Keratinocyte (primary cell): ENCODE data around the gene CTIF. TPM values are rescaled to one million over a fixed set of nuclear protein-coding genes. Genes with fewer than 3 reads are reported as not detected.

Experiments used
- DNase-seq: peaks from one replicate; pipeline ENCODE4 v3.0.0-alpha.2; 2011; ENCODE audit warnings: low read depth, missing footprints, low spot score
- FAIRE-seq: peaks from 2 replicates; lab custom pipeline; 2011; peaks lifted over from hg19 to GRCh38; lab: Jason Lieb, UNC
- H2AFZ ChIP-seq: 2 replicates; pipeline ENCODE4 v1.6.0; 2012; ENCODE audit warnings: low read length, control low read depth, inconsistent platforms; ENCODE audit not compliant: control insufficient read depth
- H3K27ac ChIP-seq: 2 replicates; pipeline ENCODE4 v1.5.1; 2011; ENCODE audit warnings: low read length; ENCODE audit not compliant: control insufficient read depth, insufficient read depth
- H3K27me3 ChIP-seq: 3 replicates; pipeline ENCODE4 v1.6.0; 2011; ENCODE audit warnings: low read length; ENCODE audit not compliant: control insufficient read depth, insufficient read depth; ENCODE audit errors: extremely low read depth
- H3K36me3 ChIP-seq, 2 experiments: 2 replicates in 1 of 2; 3 replicates in 1 of 2; pipeline ENCODE4 v1.5.1; 2011; ENCODE audit warnings: low read length in 2 of 2, mild to moderate bottlenecking in 1 of 2; ENCODE audit not compliant: control insufficient read depth in 2 of 2, insufficient read depth in 2 of 2; ENCODE audit errors: extremely low read depth in 1 of 2
- H3K4me1 ChIP-seq: 3 replicates; pipeline ENCODE4 v1.5.1; 2011; ENCODE audit warnings: low read length; ENCODE audit not compliant: control insufficient read depth, insufficient read depth; ENCODE audit errors: extremely low read depth
- H3K4me2 ChIP-seq: 3 replicates; pipeline ENCODE4 v1.6.0; 2011; ENCODE audit warnings: low read depth, low read length; ENCODE audit not compliant: control insufficient read depth, insufficient read depth; ENCODE audit errors: extremely low read depth
- H3K4me3 ChIP-seq, 3 experiments: fragments of 200-600 bp in 1 of 3; sonication (generic) in 1 of 3; 2 replicates in 2 of 3; 3 replicates in 1 of 3; pipeline ENCODE4 v1.5.1; 2011 to 2016; ENCODE audit warnings: low read length in 3 of 3, mild to moderate bottlenecking in 3 of 3, control low read depth in 2 of 3, inconsistent platforms in 1 of 3, low read depth in 1 of 3, mixed read lengths in 1 of 3, mixed run types in 1 of 3, moderate library complexity in 1 of 3; ENCODE audit not compliant: control insufficient read depth in 2 of 3, insufficient read depth in 2 of 3; ENCODE audit errors: extremely low read depth in 1 of 3
- H3K79me2 ChIP-seq: 2 replicates; pipeline ENCODE4 v1.6.0; 2012; ENCODE audit warnings: low read length; ENCODE audit not compliant: control insufficient read depth, insufficient read depth
- H3K9ac ChIP-seq: 3 replicates; pipeline ENCODE4 v1.6.0; 2011; ENCODE audit warnings: low read length; ENCODE audit not compliant: control insufficient read depth, insufficient read depth; ENCODE audit errors: extremely low read depth
- H3K9me1 ChIP-seq: 3 replicates; pipeline ENCODE4 v1.6.0; 2011; ENCODE audit warnings: low read length; ENCODE audit not compliant: control insufficient read depth, insufficient read depth; ENCODE audit errors: extremely low read depth
- H3K9me3 ChIP-seq: 2 replicates; pipeline ENCODE4 v1.5.1; 2012; ENCODE audit warnings: low read depth, low read length; ENCODE audit not compliant: control insufficient read depth
- H4K20me1 ChIP-seq: 3 replicates; pipeline ENCODE4 v1.6.0; 2011; ENCODE audit warnings: low read length; ENCODE audit not compliant: control insufficient read depth, insufficient read depth; ENCODE audit errors: extremely low read depth
- EZH2 ChIP-seq: IDR thresholded peaks from one replicate; pipeline ENCODE4 v1.6.1; 2012; ENCODE audit warnings: inconsistent platforms, mild to moderate bottlenecking, low read length, moderate library complexity
- dilution Hi-C: fragments of 300-500 bp; cut with MboI; formaldehyde crosslinking; loops from one replicate; pipeline ENCODE4 v1.7.0; 2020; ENCODE audit warnings: low sequenced_read_pairs; ENCODE audit not compliant: extremely low pct_ligation_motif_present
- polyA plus RNA-seq, 5 experiments: library from polyadenylated mRNA; depleted of rRNA in 3 of 5; stranded (reverse) in 3 of 5; stranded (forward) in 1 of 5; unstranded in 1 of 5; fragments of >200 nt; gene quantifications; 1 replicate in 1 of 5; 2 replicates in 3 of 5; 3 replicates in 1 of 5; pipeline versions ENCODE4 v1.2.1 to v1.2.3, GENCODE V29; 2011 to 2012; ENCODE audit warnings: missing spikeins in 2 of 5, low read depth in 1 of 5, low replicate concordance in 1 of 5
- TF ChIP-seq, protein P1 (sequence below), 3 experiments: IDR thresholded peaks in 1 of 3; conservative IDR thresholded peaks in 1 of 3; optimal IDR thresholded peaks in 1 of 3; 2 replicates in 2 of 3; 3 replicates in 1 of 3; pipeline versions ENCODE3 to v1.5.1; 2011; ENCODE audit warnings: low read length in 3 of 3, mild to moderate bottlenecking in 3 of 3, moderate library complexity in 2 of 3, control low read depth in 1 of 3, inconsistent platforms in 1 of 3; ENCODE audit not compliant: insufficient read depth in 2 of 3; ENCODE audit errors: extremely low read depth in 1 of 3

CTIF gene
- polyA plus RNA-seq, 1 donor (not counting 4 experiments of a cell fraction or from before 2014, with no cell fraction given): 15.0 TPM

GRCh38 chr18:48569915-48570264 lies 31.1 kb downstream of the CTIF start:
- no peaks in the 10 kb centered on the region for H4K20me1 ChIP-seq
- peaks cover 63% of the 10 kb centered on the region for H3K79me2 ChIP-seq
- no peak overlapping the region for H3K27ac ChIP-seq
- H3K9ac ChIP-seq: no peak overlapping the region
- peaks cover 0 to 1% of the 10 kb centered on the region in 2 experiments for H3K36me3 ChIP-seq
- H3K4me1 ChIP-seq: peaks cover 9% of the 10 kb centered on the region
- H2AFZ ChIP-seq: no peak overlapping the region
- DNase-seq: no peak
- peaks cover 5% of the 10 kb centered on the region for H3K9me1 ChIP-seq
- no peak for TF ChIP-seq EZH2
- TF ChIP-seq, protein P1, sequence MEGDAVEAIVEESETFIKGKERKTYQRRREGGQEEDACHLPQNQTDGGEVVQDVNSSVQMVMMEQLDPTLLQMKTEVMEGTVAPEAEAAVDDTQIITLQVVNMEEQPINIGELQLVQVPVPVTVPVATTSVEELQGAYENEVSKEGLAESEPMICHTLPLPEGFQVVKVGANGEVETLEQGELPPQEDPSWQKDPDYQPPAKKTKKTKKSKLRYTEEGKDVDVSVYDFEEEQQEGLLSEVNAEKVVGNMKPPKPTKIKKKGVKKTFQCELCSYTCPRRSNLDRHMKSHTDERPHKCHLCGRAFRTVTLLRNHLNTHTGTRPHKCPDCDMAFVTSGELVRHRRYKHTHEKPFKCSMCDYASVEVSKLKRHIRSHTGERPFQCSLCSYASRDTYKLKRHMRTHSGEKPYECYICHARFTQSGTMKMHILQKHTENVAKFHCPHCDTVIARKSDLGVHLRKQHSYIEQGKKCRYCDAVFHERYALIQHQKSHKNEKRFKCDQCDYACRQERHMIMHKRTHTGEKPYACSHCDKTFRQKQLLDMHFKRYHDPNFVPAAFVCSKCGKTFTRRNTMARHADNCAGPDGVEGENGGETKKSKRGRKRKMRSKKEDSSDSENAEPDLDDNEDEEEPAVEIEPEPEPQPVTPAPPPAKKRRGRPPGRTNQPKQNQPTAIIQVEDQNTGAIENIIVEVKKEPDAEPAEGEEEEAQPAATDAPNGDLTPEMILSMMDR (optimal IDR thresholded peaks at IDR 0.05 in 1 of 3, IDR thresholded peaks at IDR 0.05 in 1 of 3, conservative IDR thresholded peaks at IDR 0.05 in 1 of 3; ENCODE audit: extremely low read depth in 1 of 3, insufficient read depth in 2 of 3, low read length in 3 of 3): no peak
- dilution Hi-C loops: no loop called here
- no peak overlapping the region for H3K4me2 ChIP-seq
- no peak overlapping the region for H3K4me3 ChIP-seq
- no peaks in the 10 kb centered on the region for H3K9me3 ChIP-seq
- no peaks in the 10 kb centered on the region for H3K27me3 ChIP-seq
- no peak for FAIRE-seq

GRCh38 chr18:48570313-48570712 lies 31.5 kb downstream of the CTIF start:
- Histone ChIP-seq H3K36me3 (peaks cover 0 to 1% of the 10 kb centered on the region in 2 experiments), H3K9me3 (no peaks in the 10 kb centered on the region), H3K27ac (no peak overlapping the region), H3K4me3 (no peak overlapping the region), H3K9ac (no peak overlapping the region), H3K79me2 (peaks cover 59% of the 10 kb centered on the region), H3K27me3 (no peaks in the 10 kb centered on the region), H2AFZ (no peak overlapping the region), H3K9me1 (peaks cover 5% of the 10 kb centered on the region), H4K20me1 (no peaks in the 10 kb centered on the region), H3K4me2 (no peak overlapping the region), H3K4me1 (peaks cover 9% of the 10 kb centered on the region)
- TF ChIP-seq, protein P1 (optimal IDR thresholded peaks at IDR 0.05 in 1 of 3, IDR thresholded peaks at IDR 0.05 in 1 of 3, conservative IDR thresholded peaks at IDR 0.05 in 1 of 3; ENCODE audit: extremely low read depth in 1 of 3, insufficient read depth in 2 of 3, low read length in 3 of 3): no peak
- no peak for TF ChIP-seq EZH2
- DNase-seq (no peak), FAIRE-seq (no peak)
- dilution Hi-C loops: no loop called here
